AG09309 (cell line): ENCODE data around the gene CUL7.

Experiments used
- DNase-seq: peaks from one replicate; pipeline ENCODE4 v3.0.0-alpha.2; 2010; ENCODE audit warnings: low read depth
- H3K4me3 ChIP-seq: 2 replicates; pipeline ENCODE4 v1.5.1; 2011; ENCODE audit warnings: mild to moderate bottlenecking, low read depth, low read length, moderate library complexity; ENCODE audit not compliant: control insufficient read depth
- CTCF ChIP-seq: IDR thresholded peaks from 2 replicates; pipeline ENCODE4 v1.5.1; 2011; ENCODE audit warnings: mild to moderate bottlenecking, low read depth, low read length, inconsistent platforms; ENCODE audit not compliant: insufficient read depth, control insufficient read depth; ENCODE audit errors: missing control alignments

Gene CUL7

GRCh38 chr6:43058531-43058930, 4.9 kb upstream of the CUL7 start:
- peak overlapping the region; percentile 94 for H3K4me3 ChIP-seq
- no peak for DNase-seq
- no peak for TF ChIP-seq CTCF

- TF ChIP-seq CTCF: no peak
- no peak for DNase-seq
- no peak overlapping the region for H3K4me3 ChIP-seq
Measured at GRCh38 chr6:43055966-43056365, 2.3 kb upstream of the CUL7 start.

- H3K4me3 ChIP-seq: peak overlapping the region; percentile 70
- no peak for DNase-seq
- TF ChIP-seq CTCF: no peak
Measured at GRCh38 chr6:43054206-43054943, 724 bp upstream of the CUL7 start.

- no peak for DNase-seq
- no peak for TF ChIP-seq CTCF
- H3K4me3 ChIP-seq: peak overlapping the region; percentile 70
Measured at GRCh38 chr6:43052842-43053544, 658 bp downstream of the CUL7 start.

- H3K4me3 ChIP-seq: peak overlapping the region; percentile 70
- no peak for DNase-seq
- no peak for TF ChIP-seq CTCF
Measured at GRCh38 chr6:43052225-43052841, 1.3 kb downstream of the CUL7 start.

GRCh38 chr6:43050981-43051380, 2.7 kb downstream of the CUL7 start:
- DNase-seq: no peak
- TF ChIP-seq CTCF: no peak
- H3K4me3 ChIP-seq: no peak overlapping the region
